Measurements from ENCODE around the gene PSEN1. TPM values are rescaled to one million over a fixed set of nuclear protein-coding genes. Genes with fewer than 3 reads are reported as not detected.

Gene PSEN1
- total RNA-seq, 4 donors from 2014 or later = 21.4 to 49.0 (median 24.5) TPM

- DNase-seq = no peak
- no peak overlapping the region for H3K27ac ChIP-seq
- H3K27me3 ChIP-seq = no peaks in the 10 kb centered on the region
- H3K4me3 ChIP-seq = no peak overlapping the region
- no peaks in the 10 kb centered on the region for H3K4me1 ChIP-seq
- no peak for ATAC-seq
- TF ChIP-seq POLR2A (IDR thresholded peaks at IDR 0.05) (no peak), CTCF (IDR thresholded peaks at IDR 0.05 in 4 of 5, conservative IDR thresholded peaks at IDR 0.05 in 1 of 5) (no peak)
- in situ Hi-C loops (cut with MboI; ENCODE audit: low sequenced_read_pairs in 4 of 4) = no loop called here
- intact Hi-C loops (cut with DNase I; ENCODE audit: low total_unique reads) = no loop called here
- peaks cover 5 to 60% of the 10 kb centered on the region in 2 donors for H3K36me3 ChIP-seq
- no peaks in the 10 kb centered on the region for H3K9me3 ChIP-seq
Observed at GRCh38 chr14:73209953-73210352, 73.6 kb downstream of the PSEN1 start.

DNA sequence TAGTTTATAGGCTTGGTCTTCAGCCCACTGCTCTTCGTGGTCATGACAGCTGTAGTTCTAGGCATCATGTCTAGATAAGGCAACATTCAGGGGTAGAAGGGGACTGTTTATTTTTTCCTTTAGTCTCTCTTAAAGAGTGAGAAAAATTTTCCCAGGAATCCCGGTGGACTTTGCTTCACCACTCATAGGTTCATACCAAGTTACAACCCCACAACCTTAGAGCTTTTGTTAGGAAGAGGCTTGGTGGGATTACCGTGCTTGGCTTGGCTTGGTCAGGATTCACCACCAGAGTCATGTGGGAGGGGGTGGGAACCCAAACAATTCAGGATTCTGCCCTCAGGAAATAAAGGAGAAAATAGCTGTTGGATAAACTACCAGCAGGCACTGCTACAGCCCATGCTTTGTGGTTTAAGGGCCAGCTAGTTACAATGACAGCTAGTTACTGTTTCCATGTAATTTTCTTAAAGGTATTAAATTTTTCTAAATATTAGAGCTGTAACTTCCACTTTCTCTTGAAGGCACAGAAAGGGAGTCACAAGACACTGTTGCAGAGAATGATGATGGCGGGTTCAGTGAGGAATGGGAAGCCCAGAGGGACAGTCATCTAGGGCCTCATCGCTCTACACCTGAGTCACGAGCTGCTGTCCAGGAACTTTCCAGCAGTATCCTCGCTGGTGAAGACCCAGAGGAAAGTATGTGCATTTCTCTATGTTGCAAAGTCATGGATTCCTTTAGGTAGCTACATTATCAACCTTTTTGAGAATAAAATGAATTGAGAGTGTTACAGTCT lies 75.1 kb downstream of the PSEN1 start:
- DNase-seq (no peak), ATAC-seq (no peak)
- no peak for TF ChIP-seq CTCF (IDR thresholded peaks at IDR 0.05 in 4 of 5, conservative IDR thresholded peaks at IDR 0.05 in 1 of 5)
- TF ChIP-seq POLR2A (IDR thresholded peaks at IDR 0.05) = no peak
- H3K4me1 ChIP-seq = no peaks in the 10 kb centered on the region
- H3K9me3 ChIP-seq = no peaks in the 10 kb centered on the region
- no peaks in the 10 kb centered on the region for H3K27me3 ChIP-seq
- H3K4me3 ChIP-seq = no peak overlapping the region
- in situ Hi-C loops (cut with MboI; ENCODE audit: low sequenced_read_pairs in 4 of 4) (no loop called here), intact Hi-C loops (cut with DNase I; ENCODE audit: low total_unique reads) (no loop called here)
- H3K36me3 ChIP-seq = peaks cover 5 to 52% of the 10 kb centered on the region in 2 donors
- H3K27ac ChIP-seq = no peak overlapping the region

DNA sequence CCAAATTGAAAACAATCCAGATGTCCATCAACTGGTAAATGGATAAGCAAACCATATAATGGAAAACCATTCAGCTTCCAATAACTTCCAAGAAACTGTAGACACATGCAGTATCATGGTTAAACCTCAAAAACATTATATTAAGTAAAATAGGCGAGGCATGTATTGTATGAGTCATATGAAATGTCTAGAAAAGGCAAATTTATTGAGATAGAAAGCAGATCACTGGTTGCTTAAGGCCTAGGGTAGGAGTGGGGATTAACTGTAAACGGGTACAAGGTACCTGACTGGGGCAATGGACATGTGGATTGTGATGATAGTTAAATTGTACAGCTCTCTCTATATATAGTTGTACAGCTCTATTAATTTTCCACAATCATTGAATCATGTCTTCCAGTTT lies 79.7 kb downstream of the PSEN1 start:
- Histone ChIP-seq H3K9me3 (no peaks in the 10 kb centered on the region), H3K4me1 (no peaks in the 10 kb centered on the region), H3K36me3 (peaks cover 5 to 65% of the 10 kb centered on the region in 2 donors), H3K4me3 (no peak overlapping the region), H3K27me3 (no peaks in the 10 kb centered on the region), H3K27ac (no peak overlapping the region)
- intact Hi-C loops (cut with DNase I; ENCODE audit: low total_unique reads) = no loop called here
- no peak for TF ChIP-seq POLR2A (IDR thresholded peaks at IDR 0.05)
- no peak for TF ChIP-seq CTCF (IDR thresholded peaks at IDR 0.05 in 4 of 5, conservative IDR thresholded peaks at IDR 0.05 in 1 of 5)
- no peak for ATAC-seq
- in situ Hi-C loops (cut with MboI; ENCODE audit: low sequenced_read_pairs in 4 of 4) = no loop called here
- DNase-seq = no peak

GRCh38 chr14:73217411-73217810 lies 81.1 kb downstream of the PSEN1 start:
- no peaks in the 10 kb centered on the region for H3K27me3 ChIP-seq
- H3K9me3 ChIP-seq = no peaks in the 10 kb centered on the region
- DNase-seq = no peak
- no peak overlapping the region for H3K4me3 ChIP-seq
- peaks cover 4 to 68% of the 10 kb centered on the region in 2 donors for H3K36me3 ChIP-seq
- TF ChIP-seq POLR2A (IDR thresholded peaks at IDR 0.05) (no peak), CTCF (IDR thresholded peaks at IDR 0.05 in 4 of 5, conservative IDR thresholded peaks at IDR 0.05 in 1 of 5) (no peak)
- no peak for ATAC-seq
- in situ Hi-C loops (cut with MboI; ENCODE audit: low sequenced_read_pairs in 4 of 4) = no loop called here
- H3K4me1 ChIP-seq = no peaks in the 10 kb centered on the region
- intact Hi-C loops (cut with DNase I; ENCODE audit: low total_unique reads) = no loop called here
- H3K27ac ChIP-seq = no peak overlapping the region
